ENCODE measurements around the gene MTMR3.
"Not testable (repeated sequence)": the region's sequence is repeated elsewhere in the genome, so short reads cannot be mapped to it uniquely, and the experiment has no call there.

MTMR3 gene

GRCh38 chr22:30045901-30046715, 163.1 kb downstream of the MTMR3 start:
- no peak for DNase-seq (ENCODE audit: low read depth in 1 of 2, low spot score in 1 of 2)

GRCh38 chr22:30046716-30047363, 163.9 kb downstream of the MTMR3 start:
- DNase-seq (ENCODE audit: low read depth in 1 of 2, low spot score in 1 of 2), result no peak

- DNase-seq (ENCODE audit: low read depth in 1 of 2, low spot score in 1 of 2), result no peak
Measured at GRCh38 chr22:30047364-30047738, 164.4 kb downstream of the MTMR3 start.

GRCh38 chr22:30048681-30049080, 165.7 kb downstream of the MTMR3 start:
- DNase-seq (ENCODE audit: low read depth in 1 of 2, low spot score in 1 of 2), result no peak

GRCh38 chr22:30054067-30054763, 171.2 kb downstream of the MTMR3 start:
- DNase-seq (ENCODE audit: low read depth in 1 of 2, low spot score in 1 of 2), result no peak

DNA sequence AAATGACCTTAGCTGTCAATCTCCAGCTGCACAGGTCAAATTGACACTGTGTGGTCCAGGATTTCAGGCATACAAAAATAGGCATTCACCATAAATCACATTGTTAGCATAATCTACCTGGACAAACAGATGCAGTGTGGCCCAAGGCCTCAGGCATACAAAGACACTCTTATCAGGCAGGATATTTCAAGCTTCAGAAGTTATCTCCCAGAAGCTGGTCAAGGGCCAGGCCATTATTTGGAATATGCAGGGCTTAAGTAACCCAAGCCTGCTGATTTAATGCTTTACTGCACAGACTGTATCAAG, 171.7 kb downstream of the MTMR3 start:
- DNase-seq (ENCODE audit: low read depth in 1 of 2, low spot score in 1 of 2), result no peak

DNA sequence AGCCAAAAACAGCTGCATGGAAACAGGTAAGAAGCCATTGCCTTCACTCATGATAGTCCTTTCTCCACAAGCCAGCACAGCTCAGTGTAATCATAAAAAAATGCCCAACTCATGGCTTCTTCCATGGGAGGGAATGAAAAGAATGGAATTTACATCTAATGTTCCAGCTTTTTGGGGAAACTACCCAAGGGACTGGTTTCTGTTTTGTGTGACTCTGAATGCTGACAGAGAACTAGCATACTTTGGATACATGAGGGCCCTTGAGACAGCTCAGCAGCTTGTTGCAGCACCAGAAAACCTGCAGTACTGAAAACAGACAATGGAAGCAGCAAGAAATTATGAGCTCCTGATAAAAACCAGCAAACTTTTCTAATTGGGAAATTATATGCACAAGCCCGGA, 173.0 kb downstream of the MTMR3 start:
- no peak for DNase-seq (ENCODE audit: low read depth in 1 of 2, low spot score in 1 of 2)

DNA sequence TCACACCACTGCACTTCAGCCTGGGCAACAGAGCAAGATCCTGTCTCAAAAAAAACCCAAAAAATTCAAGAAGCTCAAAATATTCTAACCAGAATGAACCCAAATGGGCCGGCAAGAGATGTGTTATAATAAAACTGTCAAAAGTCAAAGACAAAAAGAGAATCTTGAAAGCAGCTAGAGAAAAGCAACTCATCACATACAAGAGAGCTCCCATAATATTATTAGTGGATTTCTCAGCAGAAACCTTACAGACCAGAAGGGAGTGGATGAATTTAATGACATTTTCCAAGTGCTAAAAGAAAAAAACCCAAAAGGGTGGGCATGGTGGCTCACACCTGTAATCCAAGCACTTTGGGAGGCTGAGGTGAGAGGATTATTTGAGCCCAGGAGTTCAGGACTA, 174.4 kb downstream of the MTMR3 start:
- no peak for DNase-seq (ENCODE audit: low read depth in 1 of 2, low spot score in 1 of 2)

GRCh38 chr22:30059346-30060020, 176.5 kb downstream of the MTMR3 start:
- DNase-seq (ENCODE audit: low read depth in 1 of 2, low spot score in 1 of 2), result not testable (repeated sequence)

DNA sequence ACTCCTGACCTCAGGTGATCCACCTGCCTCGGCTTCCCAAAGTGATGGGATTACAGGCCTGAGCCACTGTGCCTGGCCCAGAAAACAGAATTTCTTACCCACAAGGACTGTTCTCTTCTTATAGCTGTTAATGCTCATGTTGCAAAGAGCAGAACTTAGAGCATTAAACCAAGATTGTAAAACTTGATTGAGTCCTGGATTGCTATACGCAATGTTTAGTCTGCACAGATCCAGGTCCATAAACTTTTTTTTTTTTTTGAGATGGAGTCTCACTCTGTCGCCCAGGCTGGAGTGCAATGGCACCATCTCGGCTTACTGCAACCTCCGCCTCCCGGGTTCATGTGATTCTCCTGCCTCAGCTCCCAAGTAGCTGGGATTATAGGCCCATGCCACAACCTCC, 178.1 kb downstream of the MTMR3 start:
- not testable (repeated sequence) for DNase-seq (ENCODE audit: low read depth in 1 of 2, low spot score in 1 of 2)

- no peak for DNase-seq (ENCODE audit: low read depth in 1 of 2, low spot score in 1 of 2)
Measured at GRCh38 chr22:30062259-30062658, 179.3 kb downstream of the MTMR3 start.

GRCh38 chr22:30062950-30063349, 180.0 kb downstream of the MTMR3 start:
- DNase-seq (ENCODE audit: low read depth in 1 of 2, low spot score in 1 of 2), result no peak

GRCh38 chr22:30064172-30064571, 181.2 kb downstream of the MTMR3 start:
- no peak for DNase-seq (ENCODE audit: low read depth in 1 of 2, low spot score in 1 of 2)

- no peak for DNase-seq (ENCODE audit: low read depth in 1 of 2, low spot score in 1 of 2)
Measured at GRCh38 chr22:30073743-30074142, 190.8 kb downstream of the MTMR3 start.

DNA sequence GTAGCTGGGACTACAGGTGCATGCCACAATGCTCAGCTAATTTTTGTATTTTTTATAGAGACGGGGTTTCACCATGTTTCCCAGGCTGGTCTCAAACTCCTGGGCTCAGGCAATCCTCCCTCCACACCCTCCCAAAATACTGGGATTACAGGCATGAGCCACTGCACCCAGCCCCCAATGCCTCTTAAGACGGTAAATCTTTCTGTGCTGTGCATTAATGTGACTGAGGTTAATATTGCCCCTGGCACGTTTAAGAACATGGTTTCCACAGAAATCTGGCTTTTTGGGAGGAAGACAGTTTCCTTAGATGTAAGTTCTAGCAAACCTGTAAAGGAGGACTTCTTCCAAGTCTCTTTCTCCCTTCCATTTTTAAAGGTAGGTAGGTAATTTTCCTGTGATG, 191.2 kb downstream of the MTMR3 start:
- DNase-seq (ENCODE audit: low read depth in 1 of 2, low spot score in 1 of 2), result no peak

GRCh38 chr22:30074994-30075393, 192.0 kb downstream of the MTMR3 start:
- DNase-seq (ENCODE audit: low read depth in 1 of 2, low spot score in 1 of 2), result no peak

GRCh38 chr22:30077279-30077880, 194.4 kb downstream of the MTMR3 start:
- no peak for DNase-seq (ENCODE audit: low read depth in 1 of 2, low spot score in 1 of 2)

DNA sequence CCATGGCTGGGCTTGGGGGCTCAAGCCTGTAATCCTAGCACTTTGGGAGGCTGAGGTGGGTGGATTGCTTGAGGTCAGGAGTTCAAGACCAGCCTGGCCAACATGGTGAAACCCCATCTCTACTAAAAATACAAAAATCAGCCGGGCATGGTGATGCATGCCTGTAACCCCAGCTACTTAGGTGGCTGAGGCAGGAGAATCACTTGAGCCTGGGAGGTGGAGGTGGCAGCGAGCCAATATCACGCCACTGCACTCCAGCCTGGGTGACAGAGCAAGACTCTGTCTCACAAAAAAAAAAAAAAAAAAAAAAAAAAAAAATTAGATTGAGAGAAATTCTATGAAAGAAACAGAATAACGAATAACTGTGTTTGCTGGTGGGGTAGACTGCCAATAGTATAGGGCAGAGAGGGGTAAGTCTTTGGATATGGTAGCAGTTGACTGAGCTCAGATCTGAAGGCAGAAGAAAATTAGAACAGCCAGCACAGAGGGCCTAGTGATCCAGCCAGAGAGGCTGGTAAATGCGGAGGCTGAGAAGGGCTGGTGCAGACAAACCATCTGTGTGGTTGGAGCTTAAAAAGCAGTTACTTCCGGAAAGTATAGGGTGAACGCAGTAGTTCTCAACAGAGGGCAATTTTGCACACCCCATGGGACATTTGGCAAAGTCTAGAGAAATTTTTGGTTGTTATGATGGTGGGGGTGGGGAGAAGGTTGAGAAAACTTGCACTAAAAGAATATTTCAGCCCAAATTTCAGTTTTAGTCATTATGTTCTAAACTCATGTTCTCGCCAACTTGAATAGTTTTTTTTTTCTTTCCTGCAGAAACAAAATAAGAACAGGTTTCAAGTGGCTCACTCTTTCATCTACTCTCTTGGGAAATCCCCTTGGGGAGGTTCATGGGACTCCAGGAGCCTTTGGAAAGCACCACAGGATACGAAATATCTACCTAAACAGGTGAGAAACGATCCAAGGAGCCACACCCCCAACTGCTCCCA, 195.6 kb downstream of the MTMR3 start:
- no peak for DNase-seq (ENCODE audit: low read depth in 1 of 2, low spot score in 1 of 2)

GRCh38 chr22:30079952-30080533, 197.1 kb downstream of the MTMR3 start, which contains the start of gene HORMAD2:
TSS of gene HORMAD2 (plus strand) at chr22:30080464. CDS start at chr22:30093953, 13,489 bp downstream.
- no peak for DNase-seq (ENCODE audit: low read depth in 1 of 2, low spot score in 1 of 2)
